GM21723 (cell line): ENCODE data around the gene KCNG2.

Source experiments
- ATAC-seq: cut with Tn5 transposase; IDR thresholded peaks from one replicate; pipeline ENCODE4 v1.9.1; 2021; ENCODE audit warnings: mild to moderate bottlenecking, moderate library complexity; ENCODE audit not compliant: unreplicated experiment

KCNG2 gene

DNA sequence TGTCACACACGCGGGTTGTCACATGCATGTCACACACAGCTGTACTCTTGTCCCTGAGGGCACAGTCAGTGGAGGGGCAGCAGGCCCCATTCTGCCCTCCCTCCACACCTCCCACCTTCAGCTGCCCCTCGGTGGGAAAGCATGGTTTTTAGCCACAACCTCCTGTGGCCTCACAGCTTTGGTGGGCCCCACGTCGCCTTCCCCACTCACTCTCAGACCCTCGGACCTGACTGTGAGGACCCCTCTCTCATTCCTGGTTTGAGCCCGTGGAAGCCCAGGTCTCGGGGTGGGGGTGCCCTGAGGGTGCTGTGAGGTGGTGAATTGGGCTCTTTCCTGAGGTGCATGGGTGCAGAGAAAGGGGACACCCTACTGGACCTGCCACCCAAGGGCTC, 19.9 kb downstream of the KCNG2 start:
- ATAC-seq = no peak

DNA sequence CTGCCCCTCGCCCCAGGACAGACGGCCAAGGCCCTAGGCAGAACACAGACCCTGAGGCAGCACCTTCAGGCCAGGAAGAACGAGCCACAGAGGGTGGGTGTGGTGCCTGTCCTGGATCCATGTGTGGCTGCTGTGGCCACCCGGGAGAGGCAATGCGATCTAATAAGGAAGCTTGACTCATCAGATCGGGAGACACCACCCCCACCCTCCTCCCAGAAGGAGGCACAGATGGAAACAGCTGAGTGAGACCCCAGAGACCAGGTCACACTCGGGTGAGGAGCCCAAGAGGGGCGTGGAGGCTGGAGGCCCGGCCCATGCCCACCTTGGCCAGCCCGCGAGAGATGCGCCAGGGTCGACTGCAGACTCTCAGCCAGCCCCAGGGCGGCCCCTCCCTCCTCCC, 20.3 kb downstream of the KCNG2 start:
- no peak for ATAC-seq

DNA sequence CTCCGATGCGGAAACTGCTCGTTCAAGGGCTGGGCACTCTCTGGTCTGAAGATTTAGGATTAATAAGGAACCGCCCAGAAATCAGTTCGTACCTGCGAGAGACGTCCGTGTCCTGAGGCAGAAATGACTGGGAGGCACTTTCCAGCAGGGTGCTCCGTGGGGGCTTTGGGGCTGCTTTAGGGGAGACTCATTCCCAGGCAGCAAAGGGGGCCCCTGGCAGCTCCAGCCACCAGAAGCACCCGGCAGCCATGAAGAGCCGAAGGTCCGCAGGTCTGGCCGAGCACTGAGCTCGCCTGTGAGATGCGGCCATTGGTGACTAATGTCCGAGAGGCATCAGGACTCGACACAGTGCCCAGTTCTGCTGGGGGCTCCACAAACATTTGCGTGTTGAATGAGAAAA, 20.9 kb downstream of the KCNG2 start:
- ATAC-seq = no peak

DNA sequence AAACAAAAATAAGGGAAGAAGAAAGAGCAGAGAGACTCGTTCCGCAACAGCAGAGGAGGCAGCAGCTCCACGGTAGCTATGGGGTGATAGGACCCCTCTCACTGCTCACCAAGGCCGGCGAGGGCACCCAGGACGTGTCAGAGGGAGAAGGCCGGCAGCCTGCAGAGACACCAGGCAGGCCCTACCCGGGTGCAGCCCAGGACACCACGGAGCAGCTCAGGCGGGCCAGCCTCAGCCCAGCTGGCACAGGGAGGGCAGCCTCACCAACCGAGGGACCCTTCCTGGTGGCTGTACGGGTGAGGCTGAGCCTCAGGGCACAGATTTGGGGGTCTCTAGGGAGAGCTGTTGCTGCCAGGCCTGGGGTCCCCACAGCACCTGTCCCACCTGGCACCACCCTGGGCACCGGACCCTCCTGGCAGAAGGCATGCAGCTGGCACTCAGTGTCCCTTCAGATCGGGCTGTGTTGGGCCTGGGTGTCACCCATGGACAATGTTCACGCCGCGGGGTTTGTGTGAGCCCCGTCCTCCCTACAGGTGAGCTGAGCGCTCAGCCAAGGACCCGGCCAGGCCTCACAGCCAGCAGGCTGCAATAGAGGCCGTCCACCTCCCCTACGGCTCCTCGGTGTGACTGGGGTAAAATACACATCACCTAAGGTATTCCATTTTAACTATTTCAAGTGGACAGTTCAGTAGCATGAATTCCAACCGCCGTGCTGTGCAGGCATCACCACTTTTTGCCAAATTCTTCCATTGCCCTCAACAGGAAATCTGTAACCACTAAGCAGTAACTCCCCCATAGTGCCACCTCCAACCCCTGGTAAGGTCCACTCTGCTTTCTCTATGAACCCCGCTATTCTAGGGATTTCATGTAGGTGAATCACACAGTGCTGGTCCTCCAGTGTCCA, 21.6 kb downstream of the KCNG2 start:
- no peak for ATAC-seq

DNA sequence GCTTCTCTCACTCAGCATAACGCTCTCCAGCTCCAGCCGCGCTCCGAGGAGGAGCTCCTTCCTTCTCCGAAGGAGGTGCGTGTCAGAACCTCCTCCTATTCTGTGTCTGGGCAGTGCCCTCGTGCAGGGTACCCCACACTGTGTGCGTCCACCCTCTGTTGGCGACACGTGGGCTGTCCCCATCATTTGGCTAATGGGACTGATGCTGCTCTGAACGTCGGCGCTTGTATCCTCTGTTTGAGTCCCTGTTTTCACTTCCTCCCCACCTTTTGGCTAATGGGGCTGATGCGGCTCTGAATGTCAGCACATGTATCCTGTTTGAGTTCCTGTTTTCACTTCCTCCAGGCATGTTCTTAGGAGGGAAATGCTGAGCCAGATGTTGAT, 22.2 kb downstream of the KCNG2 start:
- peak; percentile 94 for ATAC-seq

DNA sequence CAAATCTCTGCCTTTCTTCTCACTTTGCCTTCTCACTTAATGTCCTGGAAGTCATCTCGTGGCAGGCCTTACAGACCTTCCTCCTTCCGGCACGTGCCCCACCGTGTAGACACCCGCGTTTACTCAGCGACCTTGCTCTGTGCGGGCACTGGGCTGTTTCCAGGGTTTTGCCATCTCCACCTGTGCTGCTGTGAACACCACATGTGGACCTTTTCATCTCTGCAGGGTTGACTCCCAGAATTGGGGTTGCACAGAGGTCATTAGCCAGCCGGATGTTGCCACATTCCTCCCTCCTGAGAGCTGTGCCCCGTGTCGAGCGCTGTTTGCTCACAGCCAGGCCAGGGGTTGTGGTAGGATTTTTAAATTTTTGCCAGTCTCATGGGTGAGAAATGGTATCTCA, 25.4 kb downstream of the KCNG2 start:
- ATAC-seq = no peak

DNA sequence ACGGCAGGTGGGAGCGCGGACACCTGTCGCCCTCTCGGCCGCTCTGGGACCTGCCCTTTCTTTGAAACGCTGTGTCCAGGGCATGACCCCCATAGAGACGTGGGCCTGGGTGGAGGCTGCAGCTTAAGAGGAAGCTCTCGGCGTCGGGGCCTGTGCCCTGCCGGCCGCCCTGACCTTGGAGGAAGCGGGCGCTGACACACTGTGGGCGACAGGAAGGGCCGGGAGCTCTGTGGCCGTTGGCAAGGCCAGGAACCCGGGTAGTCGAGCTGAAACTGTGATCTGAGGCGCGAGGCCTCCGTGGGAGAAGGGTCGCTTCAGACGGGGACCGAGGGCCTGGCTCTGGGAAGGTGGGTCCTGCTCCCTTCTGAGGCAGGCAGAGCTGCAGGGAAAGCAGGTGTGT, 28.2 kb downstream of the KCNG2 start:
- ATAC-seq = no peak

DNA sequence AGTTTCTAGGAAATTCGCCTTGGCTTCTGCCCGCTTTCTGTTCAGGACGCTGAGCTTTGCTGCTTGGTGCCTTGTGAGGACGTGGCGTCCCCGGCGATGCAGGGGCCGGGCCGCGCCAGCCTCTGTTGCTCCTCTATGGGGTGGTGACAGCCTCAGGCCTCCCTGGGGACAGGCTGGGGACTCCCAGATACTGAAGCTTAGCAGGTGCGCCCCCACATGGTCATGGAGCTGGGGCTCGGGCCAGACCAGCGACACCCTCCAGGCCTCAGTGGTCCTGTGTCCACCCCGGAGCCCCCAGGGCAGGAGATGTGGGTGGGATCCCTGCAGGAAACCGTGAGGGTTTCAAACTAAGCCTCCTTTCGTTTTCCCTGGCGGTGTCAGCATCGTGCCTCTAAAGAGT, 29.2 kb downstream of the KCNG2 start:
- no peak for ATAC-seq

DNA sequence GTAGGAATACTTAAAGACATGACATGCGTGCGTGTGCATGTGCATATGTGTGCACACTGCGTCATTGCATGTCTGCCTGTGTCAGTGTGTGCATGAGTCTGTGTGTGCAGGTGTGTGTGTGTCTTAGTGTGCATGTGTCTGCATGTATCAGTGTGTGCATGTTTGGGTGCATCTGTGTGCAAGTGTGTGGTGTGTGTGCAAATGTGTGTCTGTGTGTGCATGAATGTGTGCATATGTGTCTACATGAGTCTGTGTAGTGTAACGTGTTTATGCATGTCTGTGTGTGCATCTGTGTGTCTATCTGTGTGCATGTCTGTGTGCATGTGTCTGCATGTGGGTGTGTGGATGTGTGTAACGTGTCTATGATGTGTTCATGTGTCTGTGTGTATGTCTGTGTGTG, 30.5 kb downstream of the KCNG2 start:
- no peak for ATAC-seq

DNA sequence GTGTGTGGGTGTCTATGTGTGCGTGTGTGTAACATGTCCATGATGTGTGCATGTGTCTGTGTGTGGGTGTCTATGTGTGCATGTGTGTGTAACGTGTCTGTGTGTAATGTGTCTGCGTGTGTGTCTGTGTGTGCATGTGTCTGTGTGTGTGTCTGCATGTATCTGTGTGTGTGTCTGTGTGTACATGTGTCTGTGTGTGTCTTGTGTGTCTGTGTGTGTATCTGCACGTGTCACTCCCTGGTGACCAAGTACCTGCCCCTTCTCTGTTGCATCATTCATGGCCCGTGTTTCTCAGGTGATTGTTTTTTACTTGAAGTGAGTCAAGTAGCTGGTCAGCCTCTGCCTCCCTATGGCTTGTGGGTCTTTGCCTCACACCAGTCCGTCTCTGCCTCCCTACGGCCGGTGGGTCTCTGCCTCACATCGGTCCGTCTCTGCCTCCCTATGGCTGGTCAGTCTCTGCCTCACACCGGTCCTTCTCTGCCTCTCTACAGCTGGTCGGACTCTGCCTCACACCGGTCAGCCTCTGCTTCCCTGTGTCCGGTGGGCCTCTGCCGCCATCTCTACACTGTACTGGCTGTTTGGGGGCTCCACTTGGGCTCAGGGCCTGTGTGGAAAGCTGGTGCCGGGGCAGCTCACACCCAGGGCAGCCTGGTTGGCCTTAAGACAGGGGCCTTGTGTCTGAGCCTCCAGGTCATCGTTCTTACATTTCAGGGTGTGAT, 31.6 kb downstream of the KCNG2 start:
- no peak for ATAC-seq

DNA sequence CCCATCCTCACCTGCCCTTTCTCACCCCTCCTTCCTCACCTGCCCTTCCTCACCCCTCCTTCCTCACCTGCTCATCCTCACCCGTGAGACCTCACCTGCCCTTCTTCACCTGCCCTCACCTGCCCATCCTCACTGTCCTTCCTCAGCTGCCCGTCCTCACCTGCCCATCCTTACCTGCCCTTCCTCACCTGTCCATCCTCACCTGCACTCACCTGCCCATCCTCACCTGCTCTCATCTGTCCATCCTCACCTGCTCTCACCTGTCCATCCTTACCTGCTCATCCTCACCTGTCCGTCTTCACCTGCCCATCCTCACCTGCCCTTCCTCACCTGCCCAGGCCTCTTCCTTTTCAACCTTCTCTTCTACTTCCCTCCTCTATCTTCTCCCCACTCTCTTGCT, 34.4 kb downstream of the KCNG2 start:
- ATAC-seq = no peak

DNA sequence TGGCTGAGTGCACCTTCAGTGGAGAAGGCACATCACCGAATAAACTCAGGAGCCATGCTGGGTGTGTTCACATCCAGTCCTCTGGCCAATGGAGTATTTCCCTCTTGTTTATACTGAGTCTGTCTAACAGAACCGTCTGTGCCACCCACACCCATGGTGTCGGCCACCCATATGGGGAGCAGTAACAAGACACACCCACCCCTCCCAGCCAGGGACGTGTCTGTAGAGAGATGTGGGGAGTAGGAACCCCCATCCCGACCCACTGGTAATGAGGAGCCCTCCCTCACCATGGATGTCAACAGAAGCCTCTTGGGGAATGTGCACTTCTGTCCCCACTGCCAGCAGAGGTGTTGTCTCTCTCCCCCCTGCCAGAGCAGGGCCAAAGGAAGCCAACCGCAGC, 37.1 kb downstream of the KCNG2 start:
- no peak for ATAC-seq

DNA sequence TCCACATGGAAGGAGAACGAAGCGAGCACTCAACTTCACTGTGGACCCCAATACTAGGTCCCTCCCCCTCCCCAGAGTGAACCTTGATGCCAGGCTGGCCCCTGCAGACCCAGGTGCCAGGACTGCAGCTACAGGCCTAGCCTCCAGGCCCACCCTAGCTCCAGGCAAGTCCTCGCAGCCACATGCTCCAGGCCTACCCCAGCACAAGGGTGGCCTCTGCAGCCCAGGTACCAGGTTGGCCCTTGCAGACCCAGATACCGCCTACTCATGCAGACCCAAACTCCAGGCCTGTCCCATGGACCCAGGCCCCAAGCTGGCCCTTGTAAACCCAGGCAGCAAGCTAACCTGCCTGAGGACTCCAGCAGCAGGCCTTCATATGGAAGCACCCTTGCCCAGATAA, 44.2 kb downstream of the KCNG2 start:
- ATAC-seq = no peak

DNA sequence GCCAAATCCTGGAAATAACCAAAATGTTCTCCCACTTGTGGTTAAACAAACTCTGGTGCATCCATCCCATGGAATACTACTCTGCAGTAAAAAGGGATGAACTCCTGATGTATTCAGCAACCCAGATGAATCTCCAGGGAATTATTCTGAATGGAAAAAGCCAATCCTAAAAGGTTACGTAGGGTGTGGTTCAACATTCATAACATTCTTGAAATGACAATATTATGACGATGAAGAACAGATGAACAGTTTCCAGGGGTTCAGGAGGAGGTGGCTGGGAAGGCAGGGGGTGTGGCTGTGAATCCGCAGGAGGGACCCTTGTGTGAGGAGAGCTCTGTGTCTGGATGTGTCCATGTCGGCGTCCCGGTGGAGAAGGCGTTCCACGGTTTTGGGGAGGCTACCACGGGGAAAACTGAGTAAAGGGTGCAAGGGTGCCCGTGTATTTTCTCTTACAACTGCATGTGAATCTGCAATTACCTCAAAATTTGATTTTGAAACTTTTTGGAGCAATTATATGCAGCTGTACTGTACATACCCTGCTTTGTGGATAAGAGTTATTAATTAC, 47.3 kb downstream of the KCNG2 start:
- no peak for ATAC-seq

DNA sequence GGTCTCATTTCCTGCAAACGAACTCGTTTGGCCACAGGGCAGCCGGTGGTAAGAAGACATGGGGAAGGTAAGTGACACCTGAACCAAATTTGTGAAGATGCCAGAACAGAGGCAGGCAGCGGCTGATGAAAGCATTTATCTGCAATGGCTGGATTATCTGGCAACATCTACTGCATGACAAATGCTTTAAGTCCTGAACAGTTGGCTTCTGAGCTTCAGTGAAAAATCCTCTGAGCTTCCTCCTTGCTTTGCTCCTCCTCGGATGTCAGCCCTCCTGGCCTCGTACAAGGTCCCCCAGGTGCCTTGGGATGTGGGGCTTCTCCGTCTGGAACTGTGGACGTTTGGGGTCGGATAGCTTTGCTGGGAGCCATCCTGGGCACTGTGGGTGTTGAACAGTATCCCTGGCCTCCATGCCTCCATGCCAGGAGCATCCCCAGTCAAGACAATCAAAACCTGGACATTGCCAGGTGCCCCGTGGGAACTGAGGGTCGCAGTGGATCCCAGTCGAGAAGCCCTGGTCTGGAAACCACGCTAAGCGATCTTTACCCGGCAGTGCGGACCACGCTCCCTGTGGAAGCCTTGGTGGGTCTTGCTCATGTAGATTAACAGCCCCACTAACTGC, 49.3 kb downstream of the KCNG2 start:
- ATAC-seq = no peak

DNA sequence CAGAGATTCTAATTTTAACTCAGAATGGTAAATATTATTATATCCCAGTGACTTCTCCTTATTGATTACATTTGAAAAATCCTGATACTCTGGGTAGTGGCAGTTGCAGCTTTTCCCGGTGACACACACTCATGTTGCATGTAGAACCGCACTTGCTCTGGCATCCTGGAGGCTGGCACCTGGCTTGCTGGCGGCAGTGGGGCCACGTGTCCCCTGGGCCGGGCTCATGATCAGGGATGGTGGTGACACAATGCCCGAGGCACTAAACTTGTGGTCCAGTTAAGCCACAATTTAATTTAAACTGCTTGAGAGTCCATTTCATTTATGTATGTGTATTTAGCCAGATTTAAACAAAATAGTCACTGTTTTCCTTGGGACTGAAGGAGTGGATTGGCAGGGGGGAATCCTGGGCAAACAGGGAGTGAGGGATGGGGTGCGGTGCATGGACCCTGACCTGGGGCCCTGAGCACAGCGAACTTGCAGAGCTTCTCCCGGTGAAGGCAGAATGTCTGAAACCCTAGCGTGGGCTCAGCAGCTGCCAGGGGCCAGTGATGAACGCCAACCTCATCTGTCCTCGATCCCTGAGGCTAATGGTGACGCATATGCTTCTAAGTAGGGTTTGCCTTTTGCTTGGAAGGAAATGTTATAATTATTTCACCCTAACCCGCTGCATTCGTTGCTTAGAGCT, 50.0 kb downstream of the KCNG2 start:
- ATAC-seq = no peak

DNA sequence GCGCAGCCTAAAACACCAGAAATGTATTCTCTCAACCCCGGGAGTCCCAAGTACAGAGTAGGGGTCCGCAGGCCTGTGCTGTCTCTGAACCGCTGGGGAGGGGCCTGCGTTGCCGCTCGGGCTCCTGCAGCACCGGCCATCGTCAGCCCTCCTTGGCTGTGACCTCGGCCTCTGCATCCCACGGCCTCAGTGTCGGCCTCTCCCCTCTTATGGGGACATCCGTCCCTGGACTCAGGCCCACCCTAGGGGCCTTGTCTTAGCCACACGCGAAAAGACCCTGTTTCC, 50.5 kb downstream of the KCNG2 start:
- no peak for ATAC-seq

DNA sequence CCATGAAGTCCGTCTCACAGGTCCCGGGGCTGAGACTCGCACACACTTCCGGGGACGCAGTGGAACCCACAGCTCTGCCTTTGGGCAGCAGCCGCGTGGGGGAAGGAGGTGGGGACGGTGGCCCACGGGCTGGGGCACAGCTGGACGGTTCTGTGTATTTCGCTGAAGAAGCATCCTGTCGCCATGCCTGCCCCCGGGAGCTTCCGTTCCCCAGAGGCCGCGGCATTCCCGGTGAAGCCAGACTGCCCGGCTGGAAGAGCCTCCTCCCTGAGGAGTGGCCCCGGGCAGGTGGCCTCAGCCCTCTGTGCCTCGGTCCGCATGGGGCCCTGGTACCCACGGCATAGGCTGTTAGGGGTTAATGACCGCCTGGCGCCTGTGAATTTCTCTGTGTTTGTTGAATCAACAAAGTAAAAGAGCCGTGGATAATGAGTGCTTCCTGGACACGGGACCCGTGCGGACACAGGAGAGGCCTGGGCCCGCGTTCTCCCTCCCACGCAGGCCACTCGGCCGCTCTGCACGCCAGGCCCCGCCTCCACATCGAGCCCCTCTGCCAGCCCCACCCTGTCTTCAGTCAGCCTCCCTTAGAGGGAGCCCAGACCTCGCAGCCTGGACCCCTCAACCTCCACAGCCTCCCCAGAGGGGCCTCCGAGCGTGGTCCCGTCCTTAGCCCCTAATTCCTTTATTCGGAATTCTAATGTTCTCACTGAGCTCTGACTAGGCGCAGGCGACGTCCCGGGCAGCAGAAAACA, 51.0 kb downstream of the KCNG2 start:
- no peak for ATAC-seq

DNA sequence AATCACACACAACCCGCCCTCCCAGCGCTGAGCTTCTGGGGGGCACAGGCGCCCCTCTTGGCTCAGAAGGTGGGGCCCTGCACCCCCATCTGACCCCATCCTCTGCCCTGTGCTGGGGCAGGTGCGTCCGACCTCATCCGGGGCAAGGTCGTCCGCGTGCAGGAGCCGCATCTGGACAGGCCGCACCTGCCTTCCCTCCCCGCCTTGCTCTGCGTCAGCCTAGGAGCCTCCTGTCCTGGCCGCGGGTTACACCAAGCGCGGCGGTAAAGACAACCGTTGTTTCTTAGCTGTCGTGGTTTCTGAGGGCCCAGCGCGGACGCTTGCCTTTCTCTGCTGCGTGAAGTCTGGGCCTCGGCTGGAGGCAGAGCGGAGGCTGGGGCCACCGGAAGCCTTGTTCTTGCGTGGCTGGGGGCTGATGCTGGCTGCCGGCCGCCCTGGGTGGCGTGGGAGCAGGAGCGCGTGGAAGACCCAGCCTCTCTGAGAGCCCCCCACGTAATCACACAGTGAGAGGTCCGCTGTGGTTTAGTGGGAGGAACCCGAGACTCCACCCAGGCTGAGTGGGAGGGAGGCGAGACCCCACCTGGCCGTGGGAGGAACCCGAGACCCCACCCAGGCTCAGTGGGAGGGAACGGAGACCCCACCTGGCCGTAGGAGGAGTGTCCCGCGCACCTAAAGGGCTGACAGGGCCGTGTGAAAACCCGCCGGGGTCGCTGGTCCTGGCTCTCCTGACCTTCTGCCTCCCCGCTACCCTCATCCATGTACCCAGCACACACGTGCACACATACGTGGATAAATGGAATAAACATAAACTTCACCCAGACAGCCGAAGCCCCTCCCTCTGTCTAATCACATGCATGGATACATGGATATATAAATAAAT, 51.8 kb downstream of the KCNG2 start:
- no peak for ATAC-seq

DNA sequence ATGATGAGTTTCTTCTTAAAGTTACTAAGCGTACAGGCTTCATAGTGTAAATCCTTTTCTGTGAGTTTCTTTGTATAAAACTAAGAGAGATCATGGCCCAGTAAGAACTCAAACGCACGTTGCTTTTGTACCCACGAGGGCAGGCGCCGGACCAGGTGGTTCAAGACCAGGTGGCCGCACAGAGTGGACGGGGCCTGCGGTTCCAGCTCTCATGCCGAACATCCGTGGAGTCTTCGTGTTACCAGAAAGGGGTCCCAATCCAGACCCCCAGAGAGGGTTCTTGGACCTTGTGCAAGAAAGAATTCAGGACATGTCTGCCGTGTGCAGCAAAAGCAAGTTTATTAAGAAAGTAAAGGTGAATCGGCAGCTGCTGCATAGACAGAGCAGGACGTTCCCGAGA, 53.0 kb downstream of the KCNG2 start:
- ATAC-seq = no peak
